ENCODE measurements around the gene NXNL2. TPM values are rescaled to one million over a fixed set of nuclear protein-coding genes. Genes with fewer than 3 reads are reported as not detected.

NXNL2 gene
- total RNA-seq, 2 donors from 2014 or later, result not detected

- Mint-ChIP-seq H3K27ac (no peak overlapping the region), H3K4me3 (no peak overlapping the region), H3K36me3 (ENCODE audit: low read depth) (no peaks in the 10 kb centered on the region), H3K9me3 (no peaks in the 10 kb centered on the region), H3K4me1 (no peaks in the 10 kb centered on the region), H3K27me3 (ENCODE audit: insufficient read depth) (peaks cover 40% of the 10 kb centered on the region)
- no peak overlapping the region for H3K27ac ChIP-seq (ENCODE audit: low read depth, low read length)
- H3K4me1 ChIP-seq (ENCODE audit: control insufficient read depth, insufficient read depth, low read length), result no peaks in the 10 kb centered on the region
- H3K9me3 ChIP-seq (ENCODE audit: control insufficient read depth, low read length), result no peaks in the 10 kb centered on the region
- no peak overlapping the region for H3K4me3 ChIP-seq (ENCODE audit: low read length)
- DNase-seq, result no peak
- H3K9ac ChIP-seq (ENCODE audit: extremely low read depth, low read length, poor library complexity, severe bottlenecking), result no peak overlapping the region
- WGBS, 2 experiments (ENCODE audit: insufficient coverage in 1 of 2, insufficient read length in 1 of 2), result 93 to 94% methylated on average over 7 of the region's 7 CpGs
- TF ChIP-seq, protein P1, sequence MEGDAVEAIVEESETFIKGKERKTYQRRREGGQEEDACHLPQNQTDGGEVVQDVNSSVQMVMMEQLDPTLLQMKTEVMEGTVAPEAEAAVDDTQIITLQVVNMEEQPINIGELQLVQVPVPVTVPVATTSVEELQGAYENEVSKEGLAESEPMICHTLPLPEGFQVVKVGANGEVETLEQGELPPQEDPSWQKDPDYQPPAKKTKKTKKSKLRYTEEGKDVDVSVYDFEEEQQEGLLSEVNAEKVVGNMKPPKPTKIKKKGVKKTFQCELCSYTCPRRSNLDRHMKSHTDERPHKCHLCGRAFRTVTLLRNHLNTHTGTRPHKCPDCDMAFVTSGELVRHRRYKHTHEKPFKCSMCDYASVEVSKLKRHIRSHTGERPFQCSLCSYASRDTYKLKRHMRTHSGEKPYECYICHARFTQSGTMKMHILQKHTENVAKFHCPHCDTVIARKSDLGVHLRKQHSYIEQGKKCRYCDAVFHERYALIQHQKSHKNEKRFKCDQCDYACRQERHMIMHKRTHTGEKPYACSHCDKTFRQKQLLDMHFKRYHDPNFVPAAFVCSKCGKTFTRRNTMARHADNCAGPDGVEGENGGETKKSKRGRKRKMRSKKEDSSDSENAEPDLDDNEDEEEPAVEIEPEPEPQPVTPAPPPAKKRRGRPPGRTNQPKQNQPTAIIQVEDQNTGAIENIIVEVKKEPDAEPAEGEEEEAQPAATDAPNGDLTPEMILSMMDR (conservative IDR thresholded peaks at IDR 0.05), result no peak
- peaks cover 16% of the 10 kb centered on the region for H3K27me3 ChIP-seq (ENCODE audit: control insufficient read depth, insufficient read depth, low read length, poor library complexity, severe bottlenecking)
- H3K36me3 ChIP-seq (ENCODE audit: control insufficient read depth, insufficient read depth, low read length), result no peaks in the 10 kb centered on the region
Measured at GRCh38 chr9:88572684-88573083, 37.7 kb downstream of the NXNL2 start.

DNA sequence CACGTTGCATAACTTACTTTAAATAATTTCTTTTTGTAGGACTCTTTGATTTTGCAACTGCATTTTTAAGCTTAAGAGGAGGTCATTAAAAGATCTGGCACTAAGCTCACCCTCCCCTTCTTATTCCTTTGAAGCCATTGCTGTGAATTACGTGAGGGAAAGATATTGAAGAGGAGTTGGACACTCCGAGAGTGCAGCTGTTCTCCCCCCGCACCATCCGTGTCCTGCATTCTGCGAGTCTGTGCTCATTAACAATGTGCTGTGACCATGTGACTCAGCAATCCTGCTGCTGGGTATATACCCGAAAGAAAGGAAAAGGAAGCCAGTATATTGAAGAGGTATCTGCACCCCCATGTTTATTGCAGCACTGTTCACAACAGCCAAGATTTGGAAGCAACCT lies 40.0 kb downstream of the NXNL2 start:
- H3K36me3 Mint-ChIP-seq (ENCODE audit: low read depth), result no peaks in the 10 kb centered on the region
- H3K36me3 ChIP-seq (ENCODE audit: control insufficient read depth, insufficient read depth, low read length), result no peaks in the 10 kb centered on the region
- no peak overlapping the region for H3K27ac Mint-ChIP-seq
- peaks cover 50% of the 10 kb centered on the region for H3K27me3 Mint-ChIP-seq (ENCODE audit: insufficient read depth)
- H3K9me3 ChIP-seq (ENCODE audit: control insufficient read depth, low read length), result no peaks in the 10 kb centered on the region
- H3K4me3 Mint-ChIP-seq, result no peak overlapping the region
- no peak overlapping the region for H3K9ac ChIP-seq (ENCODE audit: extremely low read depth, low read length, poor library complexity, severe bottlenecking)
- DNase-seq, result no peak
- 80 to 86% methylated on average over 6 to 7 of the region's 7 CpGs for WGBS, 2 experiments (ENCODE audit: insufficient coverage in 1 of 2, insufficient read length in 1 of 2)
- no peaks in the 10 kb centered on the region for H3K4me1 ChIP-seq (ENCODE audit: control insufficient read depth, insufficient read depth, low read length)
- peaks cover 23% of the 10 kb centered on the region for H3K27me3 ChIP-seq (ENCODE audit: control insufficient read depth, insufficient read depth, low read length, poor library complexity, severe bottlenecking)
- no peak overlapping the region for H3K27ac ChIP-seq (ENCODE audit: low read depth, low read length)
- H3K4me3 ChIP-seq (ENCODE audit: low read length), result no peak overlapping the region
- no peaks in the 10 kb centered on the region for H3K4me1 Mint-ChIP-seq
- TF ChIP-seq, protein P1 (conservative IDR thresholded peaks at IDR 0.05), result no peak
- no peaks in the 10 kb centered on the region for H3K9me3 Mint-ChIP-seq

GRCh38 chr9:88577256-88578120 lies 42.5 kb downstream of the NXNL2 start:
- Histone ChIP-seq H3K9me3 (ENCODE audit: control insufficient read depth, low read length) (no peaks in the 10 kb centered on the region), H3K27ac (ENCODE audit: low read depth, low read length) (no peak overlapping the region), H3K4me3 (ENCODE audit: low read length) (no peak overlapping the region), H3K36me3 (ENCODE audit: control insufficient read depth, insufficient read depth, low read length) (no peaks in the 10 kb centered on the region), H3K9ac (ENCODE audit: extremely low read depth, low read length, poor library complexity, severe bottlenecking) (no peak overlapping the region), H3K4me1 (ENCODE audit: control insufficient read depth, insufficient read depth, low read length) (no peaks in the 10 kb centered on the region), H3K27me3 (ENCODE audit: control insufficient read depth, insufficient read depth, low read length, poor library complexity, severe bottlenecking) (peaks cover 23% of the 10 kb centered on the region)
- WGBS, 2 experiments (ENCODE audit: insufficient coverage in 1 of 2, insufficient read length in 1 of 2), result 95 to 96% methylated on average over 12 to 19 of the region's 19 CpGs
- TF ChIP-seq, protein P1 (conservative IDR thresholded peaks at IDR 0.05), result no peak
- Mint-ChIP-seq H3K9me3 (peaks cover 1% of the 10 kb centered on the region), H3K36me3 (ENCODE audit: low read depth) (no peaks in the 10 kb centered on the region), H3K4me1 (no peaks in the 10 kb centered on the region), H3K4me3 (no peak overlapping the region), H3K27ac (no peak overlapping the region), H3K27me3 (ENCODE audit: insufficient read depth) (peaks cover 40% of the 10 kb centered on the region)
- DNase-seq, result no peak
